GM19397 (cell line): ENCODE measurements around the gene ISCU.

Experiments
- ATAC-seq: cut with Tn5 transposase; IDR thresholded peaks from one replicate; pipeline ENCODE4 v1.9.1; 2021; ENCODE audit warnings: mild to moderate bottlenecking, moderate library complexity; ENCODE audit not compliant: unreplicated experiment

ISCU gene

DNA sequence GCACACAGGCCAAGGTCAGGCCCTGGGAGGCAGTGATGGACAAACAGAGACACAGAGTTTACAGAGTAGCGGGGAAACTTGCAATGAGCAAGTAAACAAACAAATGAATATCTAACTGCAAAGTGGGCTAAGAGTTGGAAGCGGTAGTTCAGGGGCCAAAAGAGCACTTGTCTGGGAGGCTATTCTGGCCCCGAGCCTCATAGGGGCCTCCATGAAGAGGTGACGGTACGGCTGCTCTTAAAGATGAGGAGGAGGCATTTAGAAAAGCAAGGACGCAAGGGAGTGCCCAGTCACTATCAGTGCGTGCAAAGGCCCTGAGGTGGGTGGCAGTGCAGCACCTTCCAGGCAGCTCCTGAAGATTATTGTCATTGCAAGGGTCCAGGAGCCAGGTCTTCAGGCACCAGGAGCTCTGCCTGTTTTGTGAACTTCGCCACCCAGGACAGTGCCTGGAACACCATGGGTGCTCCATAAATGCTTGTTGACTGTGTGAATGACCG is 39.9 kb downstream of the ISCU start:
- no peak for ATAC-seq

DNA sequence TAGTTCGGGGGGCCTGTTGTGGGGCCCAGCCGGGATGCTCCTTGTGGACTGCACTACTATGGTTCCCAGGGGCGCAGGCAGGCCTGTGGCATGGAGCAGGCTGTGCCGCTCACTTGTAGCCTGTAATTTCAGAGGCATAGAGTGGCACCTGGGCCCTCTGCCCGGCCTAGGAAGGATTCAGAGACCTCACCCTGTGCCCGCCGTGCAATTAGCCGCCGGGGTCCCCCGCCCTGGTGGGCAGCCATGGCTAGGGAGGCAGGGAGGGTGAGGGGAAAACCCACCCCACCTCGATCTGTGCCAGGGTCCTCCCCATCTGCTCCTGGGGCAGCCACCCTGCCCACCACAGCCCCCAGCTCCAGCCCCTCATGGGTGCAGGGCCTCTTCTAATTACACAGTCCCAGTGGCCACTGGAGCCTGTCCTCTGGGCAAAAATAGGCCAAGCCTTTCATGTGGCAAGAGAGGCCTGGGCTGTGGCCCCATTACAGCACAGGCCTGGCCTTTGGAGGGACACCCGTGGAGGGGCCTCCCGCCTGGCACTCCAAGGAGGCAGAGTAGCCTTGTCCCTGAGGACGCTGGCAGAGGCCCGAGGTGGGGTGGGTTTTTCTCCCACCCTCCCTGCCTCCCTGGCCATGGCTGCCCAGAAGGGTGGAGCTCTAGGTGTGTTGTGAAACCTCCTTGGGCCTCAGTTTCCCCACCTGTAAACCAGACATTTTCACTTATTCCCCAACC is 40.7 kb downstream of the ISCU start:
- no peak for ATAC-seq

DNA sequence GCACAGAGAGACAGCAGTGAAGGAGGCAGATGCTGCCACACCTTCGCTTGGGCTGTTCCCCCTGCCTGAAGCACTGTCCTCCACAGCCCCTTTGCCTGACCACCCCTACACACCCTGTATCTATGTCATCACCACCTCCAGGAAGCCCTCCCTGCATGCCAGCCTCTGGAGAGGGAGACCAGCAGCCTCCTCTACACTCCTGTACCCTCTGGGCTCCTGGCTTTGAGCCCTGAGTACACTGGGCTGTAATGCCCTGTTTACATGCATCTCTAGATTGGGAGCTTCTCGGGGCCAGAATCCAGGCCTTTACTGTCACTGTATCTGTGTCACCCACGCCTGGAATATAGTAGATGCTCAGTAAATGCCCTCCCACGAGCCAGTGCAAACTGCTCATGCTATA is 41.3 kb downstream of the ISCU start:
- no peak for ATAC-seq

DNA sequence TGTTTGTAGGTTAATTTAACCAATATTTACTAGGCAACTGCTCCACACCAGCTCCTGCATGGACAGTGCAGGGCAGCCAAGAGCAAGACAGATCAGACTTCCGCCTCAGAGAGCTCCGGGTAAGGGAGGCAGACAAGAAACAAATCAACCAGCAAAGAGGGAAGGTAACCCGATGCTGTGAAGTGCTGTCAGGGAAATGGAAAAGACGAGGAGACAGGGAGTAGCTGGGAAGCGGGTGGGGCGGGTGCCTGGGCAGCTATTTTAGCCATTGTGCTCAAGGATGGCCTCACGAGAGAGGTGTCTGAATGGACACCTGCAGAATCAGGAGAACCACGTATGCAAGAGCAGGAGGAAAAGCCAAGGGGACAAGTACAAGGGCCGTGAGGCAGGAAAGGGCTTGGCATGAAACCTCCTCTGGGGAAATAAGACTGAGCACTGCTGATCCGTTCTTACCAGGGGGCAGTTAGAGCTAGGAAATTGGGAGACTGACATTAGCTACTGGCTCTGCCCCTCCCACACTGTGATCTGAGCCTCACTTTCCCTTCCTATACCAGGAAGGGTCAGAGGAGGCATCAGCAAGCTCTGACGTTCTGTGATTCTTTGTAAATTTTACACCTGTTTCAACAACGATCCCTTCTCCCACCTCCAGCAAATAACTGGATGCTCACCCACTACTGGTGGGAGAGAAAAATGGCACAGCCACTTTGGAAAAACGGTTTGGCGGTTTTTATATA is 42.0 kb downstream of the ISCU start:
- ATAC-seq: no peak

DNA sequence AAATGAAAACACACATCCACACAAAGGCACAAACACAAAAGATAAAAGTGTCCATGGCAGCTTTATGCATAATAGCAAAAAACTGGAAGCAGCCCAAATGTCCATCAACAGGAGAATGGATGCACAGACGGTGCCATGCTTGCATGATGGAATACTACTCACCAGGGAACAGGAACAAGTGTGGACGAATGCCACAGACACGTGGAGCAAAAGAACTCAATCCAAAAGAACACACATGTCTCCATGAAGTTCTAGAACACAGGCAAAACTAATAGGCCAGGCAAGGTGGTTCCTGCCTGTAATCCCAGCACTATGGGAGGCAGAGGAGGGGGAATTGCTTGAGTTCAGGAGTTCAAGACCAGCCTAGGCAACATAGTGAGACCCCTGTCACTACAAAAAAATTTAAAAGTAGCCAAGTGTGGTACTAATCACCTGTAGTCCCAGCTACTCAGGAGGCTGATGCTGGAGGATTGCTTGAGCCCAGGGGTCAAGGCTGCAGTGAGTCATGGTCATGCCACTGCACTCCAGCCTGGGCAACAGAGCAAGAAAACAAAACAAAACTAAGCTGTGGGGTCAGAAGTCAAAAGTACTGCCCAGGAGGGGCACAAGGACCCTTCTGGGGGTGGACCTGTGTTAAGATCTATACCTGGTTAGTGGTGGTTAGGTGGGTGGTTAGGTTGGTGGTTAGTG is 42.7 kb downstream of the ISCU start:
- ATAC-seq: no peak

DNA sequence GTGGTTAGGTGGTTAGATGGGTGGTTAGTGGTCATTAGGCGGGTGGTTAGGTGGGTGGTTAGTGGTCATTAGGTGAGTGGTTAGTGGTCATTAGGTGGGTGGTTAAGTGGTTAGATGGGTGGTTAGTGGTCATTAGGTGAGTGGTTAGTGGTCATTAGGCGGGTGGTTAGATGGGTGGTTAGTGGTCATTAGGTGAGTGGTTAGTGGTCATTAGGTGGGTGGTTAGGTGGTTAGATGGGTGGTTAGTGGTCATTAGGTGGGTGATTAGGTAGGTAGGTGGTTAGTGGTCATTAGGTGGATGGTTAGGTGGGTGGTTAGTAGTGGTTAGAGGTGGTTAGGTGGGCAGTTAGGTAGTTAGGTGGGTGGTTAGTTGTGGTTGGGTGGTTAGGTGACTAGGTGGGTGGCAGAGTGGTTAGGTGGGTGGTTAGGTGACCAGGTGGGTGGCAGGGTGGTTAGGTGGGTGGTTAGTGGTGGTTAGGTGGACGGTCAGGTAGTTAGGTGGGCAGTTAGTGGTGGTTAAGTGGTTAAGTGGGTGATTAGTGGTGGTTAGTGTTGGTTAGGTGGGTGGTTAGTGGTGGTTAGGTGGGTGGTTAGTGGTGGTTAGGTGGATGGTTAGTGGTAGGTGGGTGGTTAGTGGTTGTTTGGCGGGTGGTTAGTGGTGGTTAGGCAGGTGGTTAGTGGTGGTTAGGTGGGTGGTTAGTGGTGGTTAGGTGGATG is 43.5 kb downstream of the ISCU start:
- no peak for ATAC-seq

DNA sequence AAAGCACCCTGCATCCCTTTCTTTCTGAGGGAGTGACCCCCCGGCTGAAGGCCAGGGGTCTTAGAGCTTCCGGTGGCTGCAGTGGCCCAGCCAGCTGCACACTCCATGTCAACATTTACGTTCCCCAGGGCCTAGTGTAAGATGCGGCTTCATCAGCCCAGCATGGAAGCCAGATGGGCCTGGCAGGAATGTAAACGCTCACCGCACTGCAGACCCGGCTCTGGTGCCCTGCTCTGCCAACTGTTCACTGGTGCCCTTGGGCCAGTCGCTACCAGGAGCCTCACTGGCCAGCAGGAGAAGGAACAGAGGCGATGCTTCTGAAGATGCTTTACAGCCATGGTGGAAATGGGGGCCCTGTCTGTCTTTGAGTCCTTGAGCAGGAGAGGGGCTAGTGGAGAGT is 44.1 kb downstream of the ISCU start:
- ATAC-seq: no peak

DNA sequence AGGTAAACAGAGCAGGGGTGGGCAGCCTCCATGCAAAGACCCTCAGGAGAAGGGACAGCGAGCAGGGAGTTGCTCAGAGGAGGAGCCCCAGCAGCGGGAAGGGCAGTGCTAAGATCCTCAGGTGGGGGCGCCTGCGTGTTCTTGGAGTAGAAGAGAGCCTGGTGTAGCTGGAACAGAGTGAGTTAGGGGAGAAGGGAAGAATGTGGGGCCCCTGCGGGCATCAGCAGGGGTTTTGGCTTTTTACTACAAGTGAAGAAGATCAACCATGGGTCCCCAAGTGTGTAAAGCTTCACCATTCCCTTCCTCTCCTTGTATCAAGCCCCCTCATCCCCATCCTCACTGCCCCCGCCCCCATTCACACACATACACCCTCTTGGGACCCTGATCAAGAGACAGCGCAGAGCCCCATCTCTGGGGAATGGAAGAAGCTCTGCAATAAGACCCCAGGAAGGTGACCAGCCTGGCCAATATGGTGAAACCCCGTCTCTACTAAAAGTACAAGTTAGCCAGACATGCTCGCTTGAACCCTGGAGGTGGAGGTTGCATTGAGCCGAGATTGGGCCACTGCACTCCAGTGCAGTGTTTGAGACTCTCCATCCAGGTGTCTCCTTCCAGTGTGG is 45.7 kb downstream of the ISCU start:
- ATAC-seq: no peak

DNA sequence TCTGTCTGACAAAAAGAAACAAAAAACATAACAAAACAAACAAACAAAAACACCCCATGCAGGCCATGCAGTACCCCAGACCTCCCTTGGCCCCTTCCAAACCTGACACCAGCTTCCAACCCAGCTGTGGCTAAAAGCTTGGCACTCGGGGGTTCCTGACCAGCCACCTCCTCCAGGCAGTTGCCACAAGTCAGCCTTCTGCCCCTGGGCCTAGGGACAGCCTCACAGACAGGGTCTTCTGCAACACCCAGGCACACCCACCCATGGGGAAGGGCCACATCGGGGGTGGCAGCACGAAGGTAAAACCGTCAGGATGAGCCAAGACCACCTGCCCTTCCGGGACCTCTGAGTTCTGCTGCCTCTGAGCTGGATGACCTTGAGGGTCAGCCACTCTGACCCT is 46.2 kb downstream of the ISCU start:
- no peak for ATAC-seq

DNA sequence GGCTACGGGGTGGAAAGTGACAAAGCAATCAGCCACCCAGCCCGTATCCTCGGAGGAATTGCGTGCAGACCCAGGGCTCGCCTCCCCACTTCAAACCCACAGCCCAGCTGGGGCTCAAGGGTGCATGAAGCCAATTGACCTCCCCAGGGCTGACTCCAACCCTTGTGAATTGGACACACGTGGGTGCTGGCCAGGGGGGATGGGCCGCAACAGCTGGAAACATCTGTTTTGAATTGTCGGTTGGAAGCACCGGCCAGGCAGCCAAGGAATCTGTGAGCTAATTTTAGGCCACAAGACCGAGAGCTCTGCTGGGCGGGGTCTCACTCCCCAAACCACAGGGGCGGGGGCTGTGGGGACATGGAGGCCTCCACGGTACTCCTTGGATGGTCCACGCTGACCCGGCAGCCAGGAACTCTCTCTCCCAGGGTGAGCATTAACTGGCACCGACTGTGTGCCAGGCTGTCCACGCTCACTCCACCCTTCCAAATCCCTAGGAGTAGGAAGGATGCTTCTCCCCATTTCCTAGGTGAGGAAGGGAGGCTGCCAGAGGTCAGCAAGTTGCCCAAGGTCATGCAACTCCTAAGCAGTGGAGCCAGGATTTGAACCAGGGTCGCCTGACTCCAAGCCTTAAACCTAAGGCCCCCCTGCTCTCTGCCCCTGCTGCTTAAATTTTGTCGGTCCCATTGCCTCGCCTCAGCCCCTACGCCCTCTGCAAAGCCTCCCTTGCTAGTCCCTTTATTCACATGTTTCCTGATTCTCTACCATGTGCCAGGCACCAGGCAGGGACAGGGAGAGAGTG is 47.3 kb downstream of the ISCU start:
- ATAC-seq: no peak

DNA sequence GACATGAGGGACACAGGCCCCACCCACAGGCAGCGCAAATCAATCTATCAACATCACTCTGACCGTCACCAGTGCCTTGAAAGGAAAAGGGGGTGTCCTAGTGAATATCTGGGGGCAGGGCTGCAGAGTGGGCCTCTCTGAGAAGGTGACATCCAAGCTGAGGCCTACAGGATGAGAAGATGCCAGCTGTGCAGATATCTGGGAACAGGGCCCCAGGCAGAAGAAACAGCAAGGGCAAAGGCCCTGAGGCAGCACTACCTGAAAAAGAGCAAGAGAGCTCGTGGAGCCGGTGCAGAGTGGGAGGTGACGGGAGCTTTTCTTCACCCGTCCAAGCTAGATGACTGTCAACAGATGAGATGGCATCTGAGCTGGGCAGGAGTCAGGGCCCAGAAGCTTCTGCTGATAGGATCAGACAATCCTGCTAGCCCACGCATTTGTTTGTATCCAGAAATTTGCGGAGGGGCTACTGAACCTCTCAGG is 48.0 kb downstream of the ISCU start:
- no peak for ATAC-seq

DNA sequence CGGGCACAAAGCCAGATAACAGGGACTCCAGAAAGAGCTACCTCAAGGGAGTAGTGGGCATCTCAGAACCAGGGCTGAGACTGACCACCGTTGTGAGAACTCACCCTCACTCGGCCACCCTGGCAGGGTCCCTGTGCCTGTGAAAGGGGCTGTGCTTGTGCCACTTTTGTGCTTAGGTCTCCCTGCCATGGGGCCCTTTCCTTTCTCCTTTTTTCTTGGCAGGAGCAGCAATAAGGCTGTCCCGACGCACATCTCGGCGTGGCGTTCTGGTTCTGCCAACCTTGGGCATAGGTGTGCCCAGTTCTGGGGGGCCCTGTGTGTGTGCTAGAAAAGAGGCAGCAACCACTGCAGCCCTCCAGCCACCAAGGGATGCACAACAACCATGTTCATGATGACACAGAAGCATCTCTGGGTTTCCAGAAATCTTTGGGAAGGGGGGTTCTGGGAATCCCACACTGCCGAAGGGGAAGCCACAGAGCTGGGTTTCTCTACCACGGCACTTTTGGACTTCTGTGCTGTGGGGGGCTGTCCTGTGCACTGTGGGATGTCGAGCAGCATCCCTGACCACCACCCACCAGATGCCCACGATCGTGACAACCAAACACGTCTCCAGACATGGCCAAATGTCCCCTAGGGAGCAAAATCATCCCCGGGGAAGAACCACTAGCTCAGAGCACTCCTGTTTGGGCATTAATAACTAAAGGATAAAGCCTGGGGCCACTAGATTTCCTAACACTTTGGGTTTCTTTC is 48.6 kb downstream of the ISCU start:
- no peak for ATAC-seq

DNA sequence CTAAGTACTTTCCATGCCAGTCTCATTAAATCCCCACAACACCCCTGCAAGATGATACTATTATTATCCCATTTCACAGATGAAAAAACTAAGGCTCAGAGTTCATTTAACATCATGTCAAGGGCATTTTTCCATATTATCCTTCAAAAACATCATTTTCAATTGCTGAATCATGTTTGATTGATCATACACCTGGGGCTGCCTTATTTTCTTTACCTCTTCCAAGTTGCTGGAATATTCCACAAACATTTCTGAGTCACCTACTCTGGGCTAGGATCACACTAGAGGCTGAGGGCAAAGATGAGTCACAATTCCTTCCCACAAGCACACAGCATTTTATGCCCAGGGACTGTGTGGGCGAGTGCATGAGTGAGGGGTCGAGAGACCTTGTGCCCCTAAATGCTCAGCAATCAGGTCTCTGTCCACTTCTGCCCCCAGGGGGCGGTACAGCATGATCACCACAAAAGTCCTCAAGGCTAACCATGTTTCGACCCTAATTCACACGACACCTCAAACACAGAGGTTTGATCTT is 49.6 kb downstream of the ISCU start:
- ATAC-seq: no peak

DNA sequence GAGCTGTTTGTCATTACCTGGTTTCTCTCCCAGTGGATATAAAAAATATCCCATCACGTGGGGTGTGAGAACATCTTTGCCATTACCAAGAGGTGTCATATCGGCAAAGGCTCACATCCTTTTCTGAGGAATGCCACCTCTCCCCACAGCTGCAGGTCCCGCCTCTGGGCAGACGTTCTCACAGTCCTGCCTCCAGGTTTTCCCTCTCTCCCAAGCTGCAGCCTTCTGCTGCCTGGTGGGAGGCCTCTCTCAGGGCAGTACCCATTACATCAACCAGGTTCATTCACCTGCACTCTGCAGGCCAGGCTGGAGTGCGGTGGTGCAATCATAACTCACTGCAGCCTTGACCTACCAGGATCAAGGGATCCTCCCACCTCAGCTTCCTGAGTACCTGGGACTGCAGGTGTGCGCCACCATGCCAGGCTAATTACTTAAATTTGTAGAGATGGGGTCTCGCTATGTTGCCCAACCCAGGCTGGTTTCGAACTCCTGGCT is 50.4 kb downstream of the ISCU start:
- ATAC-seq: no peak

DNA sequence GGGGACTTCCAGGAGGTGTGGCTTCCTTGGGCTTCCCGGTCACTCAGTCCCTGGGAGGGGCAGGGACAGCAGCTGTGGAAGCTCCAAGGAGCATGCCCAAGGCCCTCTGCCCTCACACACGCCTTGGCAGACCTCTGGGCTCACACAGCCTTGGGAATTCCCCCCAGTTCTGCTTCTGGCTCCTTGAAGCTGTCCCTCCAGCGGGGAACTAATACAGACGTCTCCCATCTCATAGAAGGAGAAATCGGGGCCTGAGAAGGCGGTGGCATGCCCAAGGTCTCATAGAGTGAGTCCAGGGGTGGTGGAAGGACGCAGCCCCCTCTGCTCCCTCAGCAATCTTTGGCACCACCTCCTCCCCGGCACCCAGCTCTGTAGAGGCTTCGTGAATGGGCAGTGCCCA is 51.2 kb downstream of the ISCU start:
- ATAC-seq: no peak

DNA sequence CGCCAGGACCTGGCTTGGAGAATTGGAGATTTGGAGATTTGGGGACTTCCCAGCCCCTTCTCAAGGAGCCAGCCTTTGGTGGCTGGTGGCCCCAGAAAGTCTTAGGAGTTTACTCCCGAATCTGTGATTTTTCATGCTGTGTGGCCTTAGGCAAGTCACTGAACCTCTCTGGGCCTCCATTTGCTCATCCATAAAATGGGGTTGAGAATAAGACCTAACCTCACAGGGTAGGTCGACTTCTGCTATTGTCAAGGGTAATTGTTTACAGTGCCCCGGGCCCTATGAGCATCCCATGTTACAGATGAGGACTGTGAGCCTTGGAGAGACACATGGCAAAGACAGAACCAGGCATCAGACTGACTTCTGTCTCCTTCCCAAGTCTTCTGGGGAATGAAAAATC is 51.6 kb downstream of the ISCU start:
- no peak for ATAC-seq

DNA sequence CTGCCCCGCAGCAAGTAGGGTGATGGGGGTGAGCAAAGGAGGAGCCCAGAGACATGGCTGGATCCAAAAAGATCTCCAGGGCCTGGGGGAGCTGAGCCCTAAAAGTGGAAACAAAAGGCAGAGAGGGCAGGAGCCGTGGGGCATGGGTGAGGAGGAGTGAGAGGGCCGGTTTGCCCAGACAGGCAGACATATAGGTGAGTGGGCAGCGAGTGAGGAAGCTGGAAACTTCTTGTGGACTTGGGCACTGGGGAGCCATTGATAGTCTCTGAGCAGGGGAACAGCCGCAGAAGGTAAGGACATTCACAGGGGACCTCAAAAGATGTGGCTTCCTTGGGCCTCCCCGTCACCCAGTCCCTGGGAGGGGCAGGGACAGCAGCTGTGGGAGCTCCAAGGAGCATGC is 52.2 kb downstream of the ISCU start:
- no peak for ATAC-seq

DNA sequence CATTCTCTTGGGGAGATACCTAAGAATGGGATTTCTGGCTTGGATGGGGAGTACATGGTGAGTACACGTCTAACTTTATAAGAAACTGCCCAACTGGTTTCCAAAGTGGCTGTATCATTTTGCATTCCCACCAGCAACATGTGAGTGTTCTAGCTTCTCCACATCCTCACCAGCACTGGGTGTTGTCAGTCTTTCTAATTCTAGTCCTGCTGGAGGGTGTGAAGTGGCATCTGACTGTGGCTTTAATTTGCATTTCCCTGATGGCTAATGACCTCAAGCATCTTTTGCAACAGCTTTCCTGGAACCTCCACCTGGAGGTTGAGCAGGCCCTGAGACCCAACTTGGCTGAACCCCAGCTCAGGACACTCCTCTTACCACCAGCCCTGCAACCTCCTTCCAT is 53.5 kb downstream of the ISCU start:
- ATAC-seq: no peak

DNA sequence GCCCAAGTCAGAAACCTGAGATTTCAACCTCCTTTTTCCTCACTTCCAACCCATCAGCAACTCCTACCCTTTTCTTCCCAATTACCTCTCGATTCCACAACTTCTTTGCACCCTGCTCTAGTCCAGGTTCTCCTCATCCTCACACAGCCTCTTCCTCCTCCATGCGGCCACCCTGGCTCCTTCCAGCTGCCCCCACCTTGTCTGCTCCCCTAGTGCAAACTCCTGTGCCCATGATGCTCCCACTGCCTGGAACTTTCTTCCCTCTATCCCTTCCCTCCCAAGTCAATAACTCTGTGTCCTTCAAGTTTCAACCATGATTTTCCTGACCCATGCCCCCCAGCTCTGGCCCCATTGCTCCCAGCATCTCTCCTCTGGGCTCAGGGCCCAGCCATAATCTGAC is 54.0 kb downstream of the ISCU start:
- ATAC-seq: no peak
